Stimulated activated CD8-positive, alpha-beta memory T cell treated with anti-CD3 and anti-CD28 coated beads, Interleukin-4, amount 100 ng/mL, for 24 hours (primary cell): ENCODE results near the gene ATP1B3.
"Not testable (repeated sequence)": the region's sequence is repeated elsewhere in the genome, so short reads cannot be mapped to it uniquely, and the experiment has no call there.

Experiments
- DNase-seq: peaks from one replicate; pipeline ENCODE4 v3.0.0-alpha.2; 2020; ENCODE audit warnings: low read depth

The ATP1B3 gene

GRCh38 chr3:141876381-141876890 is at the start of gene ATP1B3:
Gene ATP1B3, plus strand, starts transcription at chr3:141876643. Its CDS starts 159 bp downstream, at chr3:141876802.
- DNase-seq, result peak; percentile 75

- no peak for DNase-seq
Measured at GRCh38 chr3:141828487-141828886, 48.0 kb upstream of the ATP1B3 start.

GRCh38 chr3:141828890-141829289 is 47.6 kb upstream of the ATP1B3 start:
- DNase-seq, result no peak

GRCh38 chr3:141830508-141830907 is 45.9 kb upstream of the ATP1B3 start:
- no peak for DNase-seq

GRCh38 chr3:141834292-141834691 is 42.2 kb upstream of the ATP1B3 start:
- no peak for DNase-seq

GRCh38 chr3:141835557-141836229 is 40.8 kb upstream of the ATP1B3 start:
- DNase-seq, result no peak

- no peak for DNase-seq
Measured at GRCh38 chr3:141839389-141839788, 37.1 kb upstream of the ATP1B3 start.

- no peak for DNase-seq
Measured at GRCh38 chr3:141840737-141841544, 35.5 kb upstream of the ATP1B3 start.

GRCh38 chr3:141844108-141844507 is 32.3 kb upstream of the ATP1B3 start:
- no peak for DNase-seq

GRCh38 chr3:141844812-141845211 is 31.6 kb upstream of the ATP1B3 start:
- no peak for DNase-seq

GRCh38 chr3:141845407-141846049 is 30.9 kb upstream of the ATP1B3 start:
- DNase-seq, result peak; percentile 8

GRCh38 chr3:141846050-141846433 is 30.4 kb upstream of the ATP1B3 start:
- DNase-seq, result no peak

- DNase-seq, result not testable (repeated sequence)
Measured at GRCh38 chr3:141848159-141848748, 28.2 kb upstream of the ATP1B3 start.

- no peak for DNase-seq
Measured at GRCh38 chr3:141849056-141849815, 27.2 kb upstream of the ATP1B3 start.

GRCh38 chr3:141851411-141851810 is 25.0 kb upstream of the ATP1B3 start:
- DNase-seq, result no peak

GRCh38 chr3:141853081-141853601 is 23.3 kb upstream of the ATP1B3 start:
- DNase-seq, result no peak

GRCh38 chr3:141853629-141854168 is 22.7 kb upstream of the ATP1B3 start:
- DNase-seq, result no peak

GRCh38 chr3:141854599-141854998 is 21.8 kb upstream of the ATP1B3 start:
- no peak for DNase-seq

- DNase-seq, result no peak
Measured at GRCh38 chr3:141858312-141858711, 18.1 kb upstream of the ATP1B3 start.

GRCh38 chr3:141859651-141860050 is 16.8 kb upstream of the ATP1B3 start:
- DNase-seq, result no peak

GRCh38 chr3:141860086-141860669 is 16.3 kb upstream of the ATP1B3 start:
- no peak for DNase-seq
